ENCODE results near the gene POLDIP2. TPM values are rescaled to one million over a fixed set of nuclear protein-coding genes. Genes with fewer than 3 reads are reported as not detected.

The POLDIP2 gene
- total and polyA plus RNA-seq, 11 donors = 97.8 to 194 (median 163) TPM

GRCh38 chr17:28404812-28405570 is 47.7 kb upstream of the POLDIP2 start:
- Histone ChIP-seq H3K4me3 (peak overlapping the region; percentile 58 to 88 (median 70)), H3K27ac (peak overlapping the region in 6 of 12 donors; percentile 9 to 71 (median 48)), H3K9me3 (no peaks in the 10 kb centered on the region), H3K4me1 (peaks cover 0 to 53% (median 9%) of the 10 kb centered on the region in 12 donors), H3K27me3 (no peaks in the 10 kb centered on the region), H3K36me3 (peaks cover 0 to 28% (median 14%) of the 10 kb centered on the region in 9 donors)
- intact Hi-C loops (cut with DNase I) = no loop called here
- TF ChIP-seq POLR2A (IDR thresholded peaks at IDR 0.05) (no peak), CTCF (IDR thresholded peaks at IDR 0.05) (no peak)
- DNase-seq (no peak), ATAC-seq (peak in 2 of 4 donors; percentile 10 to 22)
- WGBS, 4 donors = 55 to 64% (median 59%) methylated on average over 20 to 33 of the region's 33 CpGs

GRCh38 chr17:28404461-28404811 is 47.1 kb upstream of the POLDIP2 start:
- intact Hi-C loops (cut with DNase I) = no loop called here
- H3K4me1 ChIP-seq = peaks cover 0 to 55% (median 9%) of the 10 kb centered on the region in 12 donors
- no peaks in the 10 kb centered on the region for H3K9me3 ChIP-seq
- H3K27ac ChIP-seq = peak overlapping the region in 2 of 12 donors; percentile 62 to 71
- TF ChIP-seq POLR2A (IDR thresholded peaks at IDR 0.05) = no peak
- no peak for TF ChIP-seq CTCF (IDR thresholded peaks at IDR 0.05)
- no peak for ATAC-seq
- no peak for DNase-seq
- H3K27me3 ChIP-seq = no peaks in the 10 kb centered on the region
- H3K36me3 ChIP-seq = peaks cover 0 to 28% (median 14%) of the 10 kb centered on the region in 9 donors
- 88 to 99% (median 93%) methylated on average over 5 of the region's 5 CpGs for WGBS, 4 donors
- H3K4me3 ChIP-seq = peak overlapping the region in 4 of 12 donors; percentile 70 to 80 (median 76)

GRCh38 chr17:28404007-28404406 is 46.7 kb upstream of the POLDIP2 start:
- H3K4me1 ChIP-seq = peaks cover 0 to 59% (median 9%) of the 10 kb centered on the region in 12 donors
- intact Hi-C loops (cut with DNase I) = no loop called here
- H3K36me3 ChIP-seq = peaks cover 0 to 32% (median 15%) of the 10 kb centered on the region in 9 donors
- WGBS, 4 donors = 80 to 89% (median 83%) methylated on average over 2 of the region's 2 CpGs
- TF ChIP-seq POLR2A (IDR thresholded peaks at IDR 0.05) (no peak), CTCF (IDR thresholded peaks at IDR 0.05) (no peak)
- ATAC-seq = no peak
- peak overlapping the region in 3 of 12 donors; percentile 70 to 80 (median 78) for H3K4me3 ChIP-seq
- no peak for DNase-seq
- H3K27ac ChIP-seq = peak overlapping the region in 1 of 12 donors; percentile 76
- no peaks in the 10 kb centered on the region for H3K27me3 ChIP-seq
- no peaks in the 10 kb centered on the region for H3K9me3 ChIP-seq

GRCh38 chr17:28402844-28403243 is 45.5 kb upstream of the POLDIP2 start:
- TF ChIP-seq CTCF (IDR thresholded peaks at IDR 0.05) (no peak), POLR2A (IDR thresholded peaks at IDR 0.05) (no peak)
- Histone ChIP-seq H3K4me1 (peaks cover 0 to 71% (median 11%) of the 10 kb centered on the region in 12 donors), H3K9me3 (no peaks in the 10 kb centered on the region), H3K27ac (peak overlapping the region in 1 of 12 donors; percentile 76), H3K27me3 (no peaks in the 10 kb centered on the region), H3K4me3 (no peak overlapping the region), H3K36me3 (peaks cover 0 to 35% (median 17%) of the 10 kb centered on the region in 9 donors)
- intact Hi-C loops (cut with DNase I) = no loop called here
- 86 to 89% (median 87%) methylated on average over 6 of the region's 6 CpGs for WGBS, 4 donors
- ATAC-seq (no peak), DNase-seq (no peak)

All from heart left ventricle (tissue), 16 donors.